ENCODE measurements around the gene ISCA2. TPM values are rescaled to one million over a fixed set of nuclear protein-coding genes. Genes with fewer than 3 reads are reported as not detected.

Gene ISCA2
- total and polyA plus RNA-seq, 2 donors (not counting 3 experiments of a cell fraction or from before 2014, with no cell fraction given) = 22.6 to 25.7 TPM

- no peaks in the 10 kb centered on the region for H3K9me3 ChIP-seq (replicated peaks; ENCODE audit: control insufficient read depth, insufficient read depth, low read length)
- no peaks in the 10 kb centered on the region for H4K20me1 ChIP-seq (replicated peaks; ENCODE audit: control insufficient read depth, extremely low read depth, insufficient read depth, low read length)
- TF ChIP-seq CTCF (IDR thresholded peaks at IDR 0.05; ENCODE audit: extremely low read depth in 1 of 2, insufficient read depth in 1 of 2, low read depth in 1 of 2, low read length in 2 of 2) (no peak), FOS (IDR thresholded peaks at IDR 0.05; ENCODE audit: borderline replicate concordance, insufficient read depth, low read length) (no peak), MYC (IDR thresholded peaks at IDR 0.05; ENCODE audit: low read depth, low read length) (no peak), MAX (IDR thresholded peaks at IDR 0.05; ENCODE audit: insufficient read depth, insufficient read length) (no peak), POLR2A (IDR thresholded peaks at IDR 0.05; ENCODE audit: low read depth, low read length) (no peak), EZH2 (IDR thresholded peaks at IDR 0.05; ENCODE audit: borderline replicate concordance, low read depth, low read length, severe bottlenecking) (no peak), GATA2 (IDR thresholded peaks at IDR 0.05; ENCODE audit: insufficient read depth, insufficient read length, low read depth, low read length) (no peak), POLR2AphosphoS5 (IDR thresholded peaks at IDR 0.05; ENCODE audit: insufficient read depth, low read depth, low read length) (no peak), JUN (IDR thresholded peaks at IDR 0.05; ENCODE audit: borderline replicate concordance, insufficient read depth, insufficient read length, low read depth) (no peak)
- no peak overlapping the region for H3K4me3 ChIP-seq (replicated peaks in 1 of 3; ENCODE audit: insufficient read depth in 1 of 3, low read depth in 1 of 3, low read length in 3 of 3)
- H3K9ac ChIP-seq (replicated peaks; ENCODE audit: extremely low read depth, insufficient read depth, low read length) = no peak overlapping the region
- H3K4me2 ChIP-seq (ENCODE audit: insufficient read depth, low read length) = no peak overlapping the region
- ChIA-PET POLR2A (no interaction called here), CTCF (no interaction called here)
- H3K27me3 ChIP-seq (ENCODE audit: control insufficient read depth in 2 of 2, insufficient read depth in 2 of 2, low read length in 2 of 2) = no peaks in the 10 kb centered on the region
- H3K36me3 ChIP-seq (ENCODE audit: control insufficient read depth in 2 of 2, extremely low read depth in 1 of 2, insufficient read depth in 2 of 2, low read length in 2 of 2) = peaks cover 29 to 32% of the 10 kb centered on the region in 2 experiments
- no peaks in the 10 kb centered on the region for H3K9me1 ChIP-seq (replicated peaks; ENCODE audit: control insufficient read depth, extremely low read depth, insufficient read depth, low read length)
- no TSS peak for BruUV-seq (replicated peaks)
- dilution Hi-C loops (cut with MboI; ENCODE audit: extremely low pct_ligation_motif_present, low sequenced_read_pairs) = no loop called here
- intact Hi-C loops (cut with micrococcal nuclease) = no loop called here
- no peak overlapping the region for H3K27ac ChIP-seq (ENCODE audit: insufficient read depth, low read depth, low read length)
- H2AFZ ChIP-seq (ENCODE audit: low read depth, low read length) = no peak overlapping the region
- H3K4me1 ChIP-seq (ENCODE audit: control insufficient read depth, extremely low read depth, insufficient read depth, low read length) = no peaks in the 10 kb centered on the region
- FAIRE-seq (no peak), DNase-seq (ENCODE audit: low read depth, low spot score) (no peak)
- H3K79me2 ChIP-seq (ENCODE audit: control insufficient read depth, insufficient read depth, low read length) = peaks cover 2% of the 10 kb centered on the region
These were observed 47.7 kb downstream of the ISCA2 start for GRCh38 chr14:74541225-74541624.
